HepG2 (cell line): ENCODE measurements around the gene DIAPH3. TPM values are rescaled to one million over a fixed set of nuclear protein-coding genes. Genes with fewer than 3 reads are reported as not detected.

Experiments
- ATAC-seq: fragments of 200-7000 bp; cut with Tn5 transposase; 3 replicates; pipeline ENCODE4 v1.9.1; 2020; ENCODE audit warnings: mild to moderate bottlenecking, moderate library complexity
- BruUV-seq: library from RNA; stranded (reverse); fragments of 400-500 nt; replicated peaks from 2 replicates; lab custom pipeline; 2021; lab: Mats Ljungman, UMichigan
- CTCF ChIA-PET: fragments of 300-600 bp; formaldehyde crosslinking; extraction: SDS; loops from one replicate; lab custom pipeline; 2021; ENCODE audit warnings: low total read pairs, inconsistent platforms, low intra/inter-chr PET ratio; lab: Yijun Ruan, JAX
- POLR2A ChIA-PET: fragments of 350-600 bp; sonication (Branson Sonifier 250); formaldehyde crosslinking; loops from one replicate; lab custom pipeline; 2020; ENCODE audit warnings: antibody characterized with exemption, inconsistent platforms; lab: Yijun Ruan, JAX
- DNase-seq: peaks from one replicate; pipeline ENCODE4 v3.0.0-alpha.2; 2015; ENCODE audit warnings: low spot score
- FAIRE-seq: peaks from 3 replicates; lab custom pipeline; 2011; peaks lifted over from hg19 to GRCh38; lab: Jason Lieb, UNC
- H2AFZ ChIP-seq: one replicate; pipeline ENCODE4 v1.6.1; 2011; ENCODE audit warnings: low read length, inconsistent platforms
- H3K27ac ChIP-seq: fragments of 300-600 bp; 3 replicates; pipeline ENCODE4 v1.8.0; 2011; ENCODE audit warnings: mixed run types, mild to moderate bottlenecking, mixed read lengths, low read length, inconsistent platforms; ENCODE audit not compliant: insufficient read depth; ENCODE audit errors: extremely low read length
- H3K27me3 ChIP-seq, 2 experiments: fragments of 200-600 bp in 1 of 2; 2 replicates in 1 of 2; 3 replicates in 1 of 2; pipeline versions ENCODE4 v1.6.0 to v1.8.0; 2011; ENCODE audit warnings: low read length in 2 of 2, mild to moderate bottlenecking in 2 of 2, moderate library complexity in 2 of 2, inconsistent platforms in 1 of 2; ENCODE audit not compliant: insufficient read depth in 2 of 2, control insufficient read depth in 1 of 2
- H3K36me3 ChIP-seq, 2 experiments: fragments of 200-600 bp in 1 of 2; replicated peaks in 1 of 2; 2 replicates in 1 of 2; 3 replicates in 1 of 2; pipeline versions ENCODE4 v1.5.1 to v1.8.0; 2011; ENCODE audit warnings: low read length in 2 of 2, inconsistent platforms in 1 of 2; ENCODE audit not compliant: insufficient read depth in 2 of 2, control insufficient read depth in 1 of 2
- H3K4me1 ChIP-seq: 2 replicates; pipeline ENCODE4 v1.5.1; 2012; ENCODE audit warnings: low read length, inconsistent platforms; ENCODE audit not compliant: insufficient read depth
- H3K4me2 ChIP-seq: 2 replicates; pipeline ENCODE4 v1.6.0; 2011; ENCODE audit warnings: low read depth, low read length, inconsistent platforms
- H3K4me3 ChIP-seq, 3 experiments: fragments of 200-600 bp in 1 of 3; sonication (generic), shearing (Covaris generic) in 1 of 3; replicated peaks in 1 of 3; 2 replicates each; pipeline ENCODE4 v1.5.1; 2011 to 2016; ENCODE audit warnings: low read length in 3 of 3, inconsistent platforms in 2 of 3, low read depth in 2 of 3, mild to moderate bottlenecking in 2 of 3, control low read depth in 1 of 3, mixed read lengths in 1 of 3; ENCODE audit not compliant: insufficient read depth in 1 of 3
- H3K79me2 ChIP-seq: one replicate; pipeline ENCODE4 v1.6.1; 2011; ENCODE audit warnings: low read length, inconsistent platforms; ENCODE audit not compliant: insufficient read depth
- H3K9ac ChIP-seq: 2 replicates; pipeline ENCODE4 v1.6.0; 2011; ENCODE audit warnings: mild to moderate bottlenecking, low read depth, low read length, inconsistent platforms; ENCODE audit not compliant: insufficient read depth
- H3K9me3 ChIP-seq: 2 replicates; pipeline ENCODE4 v1.5.1; 2012; ENCODE audit warnings: mild to moderate bottlenecking, low read length
- H4K20me1 ChIP-seq: 2 replicates; pipeline ENCODE4 v1.6.0; 2011; ENCODE audit warnings: inconsistent platforms, mild to moderate bottlenecking, low read length, moderate library complexity; ENCODE audit not compliant: insufficient read depth
- BATF2 ChIP-seq: sonication (generic); formaldehyde crosslinking; IDR thresholded peaks from 2 replicates; pipeline ENCODE4 v1.8.0; 2022; ENCODE audit warnings: mild to moderate bottlenecking, missing genetic modification reagents, moderate library complexity
- CBFB ChIP-seq: sonication (generic); formaldehyde crosslinking; IDR thresholded peaks from 2 replicates; pipeline ENCODE4 v1.4.0; 2020; ENCODE audit warnings: missing genetic modification reagents
- JUNB ChIP-seq: sonication (generic); formaldehyde crosslinking; IDR thresholded peaks from 2 replicates; pipeline ENCODE4 v1.8.0; 2022; ENCODE audit warnings: missing genetic modification reagents, mild to moderate bottlenecking, borderline replicate concordance
- LCORL ChIP-seq, 2 experiments: fragments of 450-650 bp in 1 of 2; sonication (generic) in 1 of 2; formaldehyde crosslinking in 1 of 2; IDR thresholded peaks; 2 replicates each; pipeline versions ENCODE4 v1.5.0 to v1.6.1; 2017 to 2020; ENCODE audit warnings: antibody characterized with exemption in 1 of 2, missing genetic modification reagents in 1 of 2
- MXI1 ChIP-seq: IDR thresholded peaks from 3 replicates; pipeline ENCODE4 v1.6.1; 2012; ENCODE audit warnings: low read depth, low read length, inconsistent platforms, borderline replicate concordance
- U2AF2 ChIP-seq: fragments of 200-400 bp; formaldehyde crosslinking; IDR thresholded peaks from 2 replicates; pipeline ENCODE4 v1.6.1; 2017; ENCODE audit warnings: low read depth, mild to moderate bottlenecking, low read length
- YEATS2 ChIP-seq: sonication (generic); formaldehyde crosslinking; IDR thresholded peaks from 2 replicates; pipeline ENCODE4 v1.4.0; 2020; ENCODE audit warnings: missing genetic modification reagents, borderline replicate concordance
- ZNF232 ChIP-seq: sonication (generic); formaldehyde crosslinking; IDR thresholded peaks from 2 replicates; pipeline ENCODE4 v1.4.0; 2020; ENCODE audit warnings: missing genetic modification reagents, borderline replicate concordance
- ZNF292 ChIP-seq: sonication (generic); formaldehyde crosslinking; IDR thresholded peaks from 2 replicates; pipeline ENCODE4 v1.8.1; 2022; ENCODE audit warnings: mild to moderate bottlenecking, low read depth, missing genetic modification reagents, borderline replicate concordance
- ZNF530 ChIP-seq: sonication (generic); formaldehyde crosslinking; IDR thresholded peaks from 2 replicates; pipeline ENCODE4 v1.5.0; 2020; ENCODE audit warnings: low read depth, mild to moderate bottlenecking, missing genetic modification reagents
- ZNF556 ChIP-seq: sonication (generic); formaldehyde crosslinking; IDR thresholded peaks from 2 replicates; pipeline ENCODE4 v1.4.0; 2020; ENCODE audit warnings: mild to moderate bottlenecking, missing genetic modification reagents, borderline replicate concordance
- ZNF713 ChIP-seq: sonication (generic); formaldehyde crosslinking; IDR thresholded peaks from 2 replicates; pipeline ENCODE4 v1.4.0; 2020; ENCODE audit warnings: mild to moderate bottlenecking, missing genetic modification reagents
- ZNF792 ChIP-seq: IDR thresholded peaks from 2 replicates; pipeline ENCODE4 v1.6.1; 2016
- WGBS: methylation state at CpG from one replicate; pipeline ENCODE4 v1.1.6; 2017; ENCODE audit warnings: low lambda C conversion rate; 5-methylcytosine and 5-hydroxymethylcytosine counted together
- in situ Hi-C: cut with HindIII; loops from 2 replicates; pipeline ENCODE4 v1.10.0; 2017; ENCODE audit warnings: low pct_unique_long_range_greater_than_20kb; ENCODE audit not compliant: extremely low pct_ligation_motif_present
- intact Hi-C: fragments of 100-400 bp; cut with micrococcal nuclease; formaldehyde crosslinking; loops from one replicate; pipeline ENCODE4 v1.10.0; 2022; ENCODE audit not compliant: unreplicated experiment
- polyA plus RNA-seq, 8 experiments: library from polyadenylated mRNA; depleted of rRNA in 3 of 8; stranded (reverse) in 7 of 8; unstranded in 1 of 8; fragments of >200 nt; fragmentation: Illumina TruSeq in 4 of 8; extraction: Trizol in 4 of 8; gene quantifications; 2 replicates each; pipeline versions ENCODE4 v1.2.1 to v1.2.3, GENCODE V29; 2011 to 2016; ENCODE audit warnings: low read depth in 4 of 8, missing spikeins in 1 of 8, mixed read lengths in 1 of 8; ENCODE audit not compliant: insufficient read depth in 1 of 8
- total RNA-seq, 5 experiments: library from RNA; depleted of rRNA; stranded (reverse); fragments of >200 nt; fragmentation: Illumina TruSeq; extraction: Trizol; gene quantifications; 2 replicates each; pipeline ENCODE4 v1.2.3, GENCODE V29; 2016; ENCODE audit warnings: low read depth in 1 of 5

DIAPH3 gene
- total and polyA plus RNA-seq, 2 of the 13 experiments (the other 11 are each of a cell fraction or from before 2014, with no cell fraction given): 4.0 to 9.3 TPM

GRCh38 chr13:60120617-60121336, 43.0 kb downstream of the DIAPH3 start:
- Histone ChIP-seq H3K79me2 (no peaks in the 10 kb centered on the region), H3K4me3 (no peak overlapping the region), H3K9ac (no peak overlapping the region), H3K9me3 (no peaks in the 10 kb centered on the region), H2AFZ (no peak overlapping the region), H3K4me1 (no peaks in the 10 kb centered on the region), H3K27ac (no peak overlapping the region), H3K4me2 (no peak overlapping the region), H3K36me3 (no peaks in the 10 kb centered on the region), H3K27me3 (no peaks in the 10 kb centered on the region), H4K20me1 (no peaks in the 10 kb centered on the region)
- BruUV-seq: no TSS peak
- FAIRE-seq: no peak
- WGBS: 97% methylated on average over 6 of the region's 6 CpGs
- CTCF ChIA-PET: no interaction called here
- DNase-seq: no peak
- in situ Hi-C loops: no loop called here
- intact Hi-C loops: no loop called here
- POLR2A ChIA-PET: no interaction called here
- ATAC-seq: no peak
- TF ChIP-seq ZNF556 (CRISPR knock-in tag) (no peak), CBFB (CRISPR knock-in tag) (no peak)

- Histone ChIP-seq H3K79me2 (no peaks in the 10 kb centered on the region), H3K9ac (no peak overlapping the region), H3K27ac (no peak overlapping the region), H3K4me2 (no peak overlapping the region), H3K27me3 (no peaks in the 10 kb centered on the region), H3K36me3 (no peaks in the 10 kb centered on the region), H3K9me3 (peaks cover 11% of the 10 kb centered on the region; the same call in 1 of the 2 replicates), H4K20me1 (no peaks in the 10 kb centered on the region), H2AFZ (no peak overlapping the region), H3K4me3 (no peak overlapping the region), H3K4me1 (no peaks in the 10 kb centered on the region)
- in situ Hi-C loops: no loop called here
- ChIA-PET CTCF (no interaction called here), POLR2A (no interaction called here)
- no TSS peak for BruUV-seq
- WGBS: over 99% methylated on average over 5 of the region's 5 CpGs
- ATAC-seq (no peak), DNase-seq (no peak), FAIRE-seq (no peak)
- TF ChIP-seq ZNF232 (CRISPR knock-in tag): no peak
- no peak for TF ChIP-seq BATF2 (CRISPR knock-in tag)
- TF ChIP-seq YEATS2 (CRISPR knock-in tag): no peak
- no peak for TF ChIP-seq ZNF530 (CRISPR knock-in tag)
- no peak for TF ChIP-seq ZNF292 (CRISPR knock-in tag)
- TF ChIP-seq ZNF792: no peak
- no peak for TF ChIP-seq ZNF713 (CRISPR knock-in tag)
- TF ChIP-seq U2AF2: no peak
- no peak for TF ChIP-seq LCORL (IDR thresholded peaks at IDR 0.05)
- no peak for TF ChIP-seq LCORL (CRISPR knock-in tag; IDR thresholded peaks at IDR 0.05)
- no peak for TF ChIP-seq JUNB (CRISPR knock-in tag)
- no peak for TF ChIP-seq MXI1
- intact Hi-C loops: no loop called here
Measured at GRCh38 chr13:60118696-60119400, 44.9 kb downstream of the DIAPH3 start.
